Endothelial cell (in vitro differentiated cells): Measurements from ENCODE around the gene ZEB2. TPM values are rescaled to one million over a fixed set of nuclear protein-coding genes. Genes with fewer than 3 reads are reported as not detected.

Experiments
- DNase-seq: peaks from one replicate; pipeline ENCODE4 v3.0.0; 2021; ENCODE audit warnings: low spot score
- H3K27ac Mint-ChIP-seq: one replicate; pipeline ENCODE4 v1.8.0; 2021; ENCODE audit warnings: mixed read lengths, inconsistent platforms; ENCODE audit not compliant: unreplicated experiment
- H3K27me3 Mint-ChIP-seq: one replicate; pipeline ENCODE4 v1.8.0; 2021; ENCODE audit warnings: mild to moderate bottlenecking, moderate library complexity, mixed read lengths, inconsistent platforms; ENCODE audit not compliant: unreplicated experiment
- H3K36me3 Mint-ChIP-seq: one replicate; pipeline ENCODE4 v1.8.0; 2021; ENCODE audit warnings: mild to moderate bottlenecking, low read depth, mixed read lengths, inconsistent platforms; ENCODE audit not compliant: unreplicated experiment
- H3K4me1 Mint-ChIP-seq: one replicate; pipeline ENCODE4 v1.8.0; 2021; ENCODE audit warnings: mild to moderate bottlenecking, mixed read lengths, inconsistent platforms; ENCODE audit not compliant: unreplicated experiment
- H3K4me3 Mint-ChIP-seq: one replicate; pipeline ENCODE4 v1.8.0; 2021; ENCODE audit warnings: mild to moderate bottlenecking, mixed read lengths, inconsistent platforms; ENCODE audit not compliant: unreplicated experiment
- H3K9me3 Mint-ChIP-seq: one replicate; pipeline ENCODE4 v1.8.0; 2021; ENCODE audit warnings: mixed read lengths, inconsistent platforms; ENCODE audit not compliant: unreplicated experiment
- CTCF ChIP-seq: fragments of 200-600 bp; sonication (generic); IDR thresholded peaks from one replicate; pipeline ENCODE4 v1.5.0; 2021; ENCODE audit warnings: antibody characterized with exemption; ENCODE audit not compliant: unreplicated experiment
- total RNA-seq: library from RNA; stranded (reverse); fragmentation: NEBNext Ultra II Directional; extraction: Animal tissue kit (Norgen Biotek cat#: 25700); gene quantifications from one replicate; pipeline ENCODE4 v1.2.1, GENCODE V29; 2021; ENCODE audit not compliant: unreplicated experiment

The ZEB2 gene
- total RNA-seq, 1 donor from 2014 or later = 109 TPM

GRCh38 chr2:144462266-144462665 is 57.7 kb downstream of the ZEB2 start:
- no peak for TF ChIP-seq CTCF
- Mint-ChIP-seq H3K4me1 (peaks cover 47% of the 10 kb centered on the region), H3K27me3 (peaks cover 3% of the 10 kb centered on the region), H3K4me3 (no peak overlapping the region), H3K9me3 (no peaks in the 10 kb centered on the region), H3K27ac (peak overlapping the region; percentile 26), H3K36me3 (peaks cover 15% of the 10 kb centered on the region)
- DNase-seq = no peak

- Mint-ChIP-seq H3K27ac (peak overlapping the region; percentile 57), H3K4me3 (peak overlapping the region; percentile 44), H3K4me1 (peaks cover 55% of the 10 kb centered on the region), H3K27me3 (peaks cover 3% of the 10 kb centered on the region), H3K36me3 (peaks cover 15% of the 10 kb centered on the region), H3K9me3 (no peaks in the 10 kb centered on the region)
- TF ChIP-seq CTCF = no peak
- DNase-seq = no peak
Observed at GRCh38 chr2:144461308-144461766, 58.6 kb downstream of the ZEB2 start.

GRCh38 chr2:144460727-144461307 is 59.1 kb downstream of the ZEB2 start:
- H3K9me3 Mint-ChIP-seq = no peaks in the 10 kb centered on the region

GRCh38 chr2:144459937-144460336 is 60.0 kb downstream of the ZEB2 start:
- Mint-ChIP-seq H3K27me3 (peaks cover 3% of the 10 kb centered on the region), H3K27ac (peak overlapping the region; percentile 88), H3K36me3 (peaks cover 11% of the 10 kb centered on the region), H3K4me3 (no peak overlapping the region), H3K9me3 (no peaks in the 10 kb centered on the region), H3K4me1 (peaks cover 67% of the 10 kb centered on the region)
- no peak for TF ChIP-seq CTCF
- DNase-seq = no peak

More at GRCh38 chr2:144460727-144461307, 59.1 kb downstream of the ZEB2 start:
- peaks cover 3% of the 10 kb centered on the region for H3K27me3 Mint-ChIP-seq
- TF ChIP-seq CTCF = no peak
- H3K36me3 Mint-ChIP-seq = peaks cover 15% of the 10 kb centered on the region
- no peak overlapping the region for H3K27ac Mint-ChIP-seq
- H3K4me3 Mint-ChIP-seq = no peak overlapping the region
- no peak for DNase-seq
- H3K4me1 Mint-ChIP-seq = peaks cover 59% of the 10 kb centered on the region

GRCh38 chr2:144459286-144459685 is 60.6 kb downstream of the ZEB2 start:
- DNase-seq = no peak
- Mint-ChIP-seq H3K27ac (peak overlapping the region; percentile 65), H3K4me1 (peaks cover 74% of the 10 kb centered on the region), H3K36me3 (peaks cover 9% of the 10 kb centered on the region), H3K9me3 (no peaks in the 10 kb centered on the region), H3K4me3 (no peak overlapping the region), H3K27me3 (peaks cover 3% of the 10 kb centered on the region)
- TF ChIP-seq CTCF = no peak
